HG03457 (cell line): Measurements from ENCODE around the gene C1QTNF5.

Experiments
- ATAC-seq: cut with Tn5 transposase; IDR thresholded peaks from one replicate; pipeline ENCODE4 v1.9.1; 2021; ENCODE audit warnings: moderate number of reproducible peaks; ENCODE audit not compliant: unreplicated experiment

Gene C1QTNF5

DNA sequence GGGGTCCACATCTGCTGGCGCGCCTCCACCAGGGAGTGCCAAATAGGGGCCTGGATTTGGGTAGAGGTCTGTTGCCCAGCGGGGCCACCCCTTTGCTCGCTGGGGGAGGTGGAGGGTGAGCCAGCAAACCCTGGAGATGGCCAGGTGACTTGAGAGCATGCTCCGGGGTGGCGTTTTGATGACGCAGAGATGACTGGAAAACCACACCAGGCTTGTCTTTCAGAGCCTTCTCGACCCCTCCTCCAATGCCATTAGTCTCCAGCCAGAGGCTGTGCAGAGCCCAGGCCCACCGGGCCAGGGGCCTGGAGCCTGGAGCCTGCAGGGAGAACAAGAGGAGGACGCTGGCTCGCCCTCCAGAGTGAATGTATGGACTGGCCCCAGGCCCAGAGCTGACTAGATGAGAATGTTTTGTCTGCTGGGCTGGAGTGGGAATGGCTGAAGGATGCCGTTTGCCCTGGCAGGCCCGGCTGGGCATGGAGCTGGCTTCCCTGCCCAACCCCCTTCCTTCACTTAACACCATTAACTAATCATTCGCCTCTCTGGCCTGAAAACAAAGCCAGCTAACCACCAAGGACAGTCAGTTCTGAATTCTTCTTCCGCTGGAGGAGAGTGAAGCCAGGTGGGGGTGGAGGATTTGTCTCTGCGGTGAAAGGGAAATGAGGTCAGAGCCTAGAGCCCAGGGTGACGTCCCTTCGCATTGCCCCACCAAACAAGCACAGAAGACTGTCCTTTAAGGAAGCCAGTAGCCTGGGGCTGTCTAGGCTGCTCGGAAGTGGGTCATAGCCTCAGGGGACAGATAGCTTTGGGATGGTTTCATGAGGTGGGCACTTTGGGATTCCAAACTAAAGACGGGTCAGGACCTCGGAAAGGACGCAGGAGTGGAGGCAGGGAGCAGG is 22.2 kb downstream of the C1QTNF5 start:
- ATAC-seq, result no peak

DNA sequence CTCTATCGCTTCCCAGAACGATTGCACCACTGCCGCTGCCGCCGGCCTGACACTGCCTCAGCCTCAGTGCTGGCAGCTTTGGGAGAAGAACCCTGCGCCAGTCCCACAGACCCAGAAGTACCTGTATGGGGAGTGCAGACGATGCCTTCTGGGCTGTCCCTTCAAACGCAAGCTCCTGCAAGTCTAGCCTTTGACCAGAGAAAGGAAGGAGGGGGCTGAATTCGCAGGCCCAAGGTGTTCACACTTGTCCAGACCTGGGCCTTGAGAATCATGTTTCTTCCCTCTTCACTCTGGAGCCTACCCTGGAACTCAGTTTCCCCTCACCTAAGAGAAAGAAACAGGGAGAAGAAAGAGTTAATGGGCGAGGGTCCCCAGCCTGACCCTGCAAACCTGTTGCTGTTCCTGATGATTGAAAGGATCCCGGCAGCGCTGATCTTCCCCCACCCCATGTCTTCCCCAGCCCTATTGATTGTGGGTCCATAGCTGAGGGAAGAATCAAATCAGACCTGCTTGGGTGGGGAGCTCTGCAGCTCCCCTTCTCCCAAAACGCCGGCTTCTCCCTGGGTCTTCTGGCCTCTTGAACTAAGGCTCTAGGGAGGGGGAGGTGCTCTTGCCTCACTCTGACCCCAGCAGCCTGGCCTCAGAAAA is 23.0 kb downstream of the C1QTNF5 start:
- no peak for ATAC-seq

DNA sequence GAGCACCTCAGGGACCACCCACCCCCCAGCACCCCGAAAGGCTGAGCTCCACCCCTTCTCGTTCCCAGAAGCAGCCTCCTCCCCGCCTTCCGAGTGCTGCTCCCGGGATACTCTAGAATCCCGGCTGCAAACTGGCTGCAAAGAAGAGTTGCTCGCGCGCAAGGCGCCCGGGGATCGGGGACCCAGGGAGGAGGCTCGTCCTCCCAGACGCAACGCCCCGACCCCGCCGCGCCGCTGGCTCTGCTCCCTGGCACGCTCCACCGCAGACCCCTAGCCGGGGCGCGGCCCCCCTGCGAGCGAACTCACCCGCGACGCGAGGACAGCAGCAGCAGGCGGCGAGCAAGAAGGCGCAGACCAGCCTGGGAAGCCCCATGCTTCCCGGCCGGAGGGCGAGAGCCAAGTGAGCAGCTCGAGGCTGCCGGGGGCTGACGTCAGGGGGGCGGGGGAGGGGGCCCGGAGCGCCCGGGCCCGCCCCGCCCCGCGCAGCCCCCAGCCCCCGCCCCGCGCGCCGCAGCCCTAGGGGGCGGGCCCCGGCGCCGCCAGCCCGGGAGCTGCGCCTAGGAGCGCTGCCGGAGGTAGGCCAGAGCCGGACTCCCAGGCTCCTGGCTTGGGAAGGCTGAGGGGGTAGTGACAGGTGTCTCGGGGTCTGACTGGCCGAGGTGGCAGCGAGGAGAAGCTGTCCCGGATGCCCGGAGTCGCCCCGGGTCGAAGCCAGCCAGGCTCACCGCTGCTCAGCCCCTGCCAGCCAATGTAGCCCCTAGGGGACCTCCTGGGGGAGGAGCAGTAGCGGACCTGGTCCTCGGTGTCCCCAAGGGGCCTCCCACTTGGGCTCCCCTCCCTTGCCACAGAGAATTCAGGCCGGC is 23.7 kb downstream of the C1QTNF5 start, which contains the start of gene MCAM:
Gene MCAM, minus strand, starts transcription at position 402 of the 863 bp plus-strand sequence. Its CDS starts 29 bp downstream, at position 373.
- no peak for ATAC-seq

DNA sequence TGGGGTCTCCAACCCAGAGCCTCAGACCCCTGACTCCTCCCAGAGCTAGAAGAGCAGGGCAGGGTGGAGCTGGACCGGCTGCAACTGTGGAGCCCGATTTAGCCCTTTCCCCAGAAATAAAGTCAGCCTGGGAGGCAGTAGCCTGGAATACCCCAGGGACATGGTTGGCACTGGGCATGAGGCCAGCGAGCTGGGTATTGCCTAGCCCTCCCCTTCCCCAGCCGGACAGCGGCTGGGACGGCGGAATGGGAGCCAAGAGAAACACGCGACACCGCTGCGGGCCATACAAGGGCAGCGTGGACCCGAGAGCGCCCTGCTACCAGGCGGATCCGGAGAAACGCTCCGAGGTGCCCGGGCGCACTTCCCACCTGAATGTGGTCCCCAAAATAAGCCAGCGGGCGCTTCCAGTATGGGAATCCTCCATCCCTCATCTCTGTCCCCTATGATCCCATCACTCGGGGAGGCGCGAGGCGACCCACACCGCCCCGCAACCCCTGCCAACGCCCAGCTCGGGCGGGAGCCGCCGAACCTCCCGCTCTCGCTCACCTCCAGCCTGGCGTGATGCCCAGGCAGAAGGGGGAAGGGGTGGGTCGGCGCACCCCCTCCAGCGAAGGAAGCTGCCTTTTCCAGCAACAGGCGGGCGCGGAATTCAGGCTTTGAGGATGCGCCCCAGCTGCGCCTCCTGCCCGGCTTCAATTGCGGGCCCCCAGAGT is 24.5 kb downstream of the C1QTNF5 start:
- no peak for ATAC-seq

DNA sequence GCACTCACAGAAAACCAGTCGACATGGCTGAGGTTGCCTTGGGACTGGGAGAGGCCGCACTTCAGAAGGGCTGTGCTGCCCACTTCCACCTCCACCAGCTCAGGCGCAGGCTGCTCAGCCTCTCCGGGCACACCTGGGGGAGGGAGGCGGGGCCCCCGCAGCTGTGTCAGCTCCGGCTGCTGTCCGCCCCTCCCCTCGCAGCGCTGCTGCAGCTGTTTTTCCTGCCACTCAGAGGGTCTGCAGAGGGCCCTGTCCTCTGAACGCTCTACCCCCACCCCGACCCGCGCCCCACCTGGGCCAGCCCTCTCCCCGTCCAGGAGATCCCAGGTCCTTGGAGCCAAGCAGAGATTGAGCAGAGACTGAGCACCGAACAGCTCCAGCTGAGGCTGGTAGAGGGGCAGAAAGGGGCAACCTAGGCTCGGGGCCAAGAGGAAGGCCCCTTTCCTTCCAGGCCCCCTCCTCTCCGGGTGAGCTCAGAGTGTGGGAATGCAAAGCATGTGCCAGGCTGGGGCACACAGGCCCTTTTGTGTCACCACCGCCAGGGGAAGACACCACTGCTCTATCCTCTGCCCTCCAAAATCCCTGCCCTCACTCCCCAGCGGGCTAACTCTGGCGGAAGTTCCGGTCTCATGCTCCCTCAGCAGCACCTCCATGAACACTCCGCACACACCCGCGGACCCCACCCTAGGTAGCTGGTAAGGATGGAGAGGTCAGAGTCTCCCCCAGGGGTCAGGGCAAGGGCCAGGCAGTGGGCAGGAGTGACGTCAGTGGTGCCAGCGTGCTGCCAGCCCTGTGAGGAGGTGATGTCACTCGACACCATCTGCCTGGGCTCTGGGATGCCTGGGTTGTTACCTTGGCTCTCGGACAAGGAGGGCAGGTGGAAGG is 25.3 kb downstream of the C1QTNF5 start:
- ATAC-seq, result no peak

DNA sequence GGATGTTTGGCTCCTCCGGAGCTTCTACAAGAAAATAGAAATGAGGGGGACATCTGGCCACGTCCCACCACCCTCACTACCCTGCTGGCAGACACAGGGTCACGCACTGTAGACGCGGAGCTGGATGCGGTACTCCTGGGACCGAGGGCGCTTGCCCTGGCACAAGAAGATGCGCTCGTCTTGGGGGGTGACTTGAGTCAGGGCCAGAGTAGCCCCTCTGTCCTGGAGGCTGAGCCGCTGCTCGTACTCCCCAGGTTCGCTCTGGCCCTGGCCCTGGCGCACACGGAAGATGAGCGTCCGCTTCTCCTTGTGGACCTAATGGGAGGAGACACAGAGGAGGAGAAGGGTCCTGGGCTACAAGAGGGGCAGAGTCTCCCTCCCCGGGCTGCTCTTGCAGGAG is 26.0 kb downstream of the C1QTNF5 start:
- no peak for ATAC-seq

DNA sequence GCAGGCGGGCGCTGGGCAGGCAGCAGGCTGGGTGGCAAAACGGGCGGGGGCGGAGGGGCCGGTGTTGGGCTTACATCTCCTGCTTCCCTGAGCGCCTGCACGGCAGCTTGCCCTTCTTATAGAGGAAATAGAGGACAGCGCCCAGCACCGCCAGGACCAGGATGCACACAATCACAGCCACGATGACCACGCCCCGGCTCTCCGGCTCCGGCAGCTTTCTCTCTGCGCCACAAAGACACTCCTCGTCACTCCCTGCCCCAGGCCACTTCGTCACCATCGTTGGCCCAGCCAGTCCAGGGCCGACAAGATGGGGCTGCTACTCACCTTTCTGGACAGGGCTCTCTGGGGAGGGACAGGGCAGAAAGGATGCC is 30.0 kb downstream of the C1QTNF5 start:
- no peak for ATAC-seq

DNA sequence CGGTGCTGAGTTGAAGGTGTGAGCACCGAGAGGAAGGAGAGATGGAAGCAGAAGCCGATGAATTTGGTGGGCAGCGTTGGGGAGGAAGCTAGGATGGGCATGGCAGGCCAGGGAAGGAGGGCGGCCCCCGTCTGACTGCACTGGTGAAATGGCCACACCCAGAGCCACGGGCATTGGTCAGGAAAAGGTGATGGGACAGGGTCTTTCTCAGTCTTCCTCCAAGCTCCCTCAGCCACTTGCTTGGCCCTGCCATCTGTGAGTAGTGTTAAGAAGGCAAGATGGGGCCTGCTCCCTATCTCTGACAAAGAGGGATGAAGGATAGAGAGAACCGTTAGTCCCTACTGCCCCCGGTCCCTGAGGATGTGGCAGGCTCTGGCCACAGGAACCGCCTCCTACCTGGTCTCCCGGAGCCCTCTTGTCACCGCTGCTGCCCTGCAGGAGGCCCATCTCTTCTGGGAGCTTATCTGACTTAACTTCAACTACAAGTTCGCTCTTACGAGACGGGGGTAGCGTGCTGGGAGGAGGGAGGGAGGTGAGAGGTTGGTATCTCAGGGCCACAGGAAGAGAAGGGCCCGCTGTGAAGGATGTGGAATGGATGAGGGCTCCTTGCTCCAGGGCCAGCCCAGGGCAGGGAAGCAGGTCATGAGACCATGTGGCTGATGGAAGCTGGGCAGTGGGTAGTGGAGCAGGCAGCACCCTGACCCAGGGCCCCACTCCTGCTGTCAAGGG is 30.6 kb downstream of the C1QTNF5 start:
- no peak for ATAC-seq

DNA sequence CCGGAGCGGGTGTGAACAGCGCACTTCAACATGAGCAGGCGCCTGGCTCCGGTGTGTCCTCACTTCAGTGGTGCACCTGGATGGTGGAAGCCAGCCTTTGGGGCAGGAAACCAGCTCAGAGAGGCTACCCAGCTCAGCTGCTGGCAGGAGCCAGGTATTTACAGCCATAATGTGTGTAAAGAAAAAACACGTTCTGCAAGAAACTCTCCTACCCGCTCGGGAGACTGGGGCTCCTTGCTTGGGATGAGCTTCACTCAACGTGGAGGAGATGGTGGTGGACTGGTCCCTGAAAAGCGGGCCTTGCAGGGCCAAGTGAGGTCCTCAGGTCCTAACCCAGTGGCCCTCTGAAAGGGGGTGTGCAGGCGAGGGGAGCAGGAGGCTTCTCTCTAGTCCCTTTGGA is 31.3 kb downstream of the C1QTNF5 start:
- ATAC-seq, result no peak

DNA sequence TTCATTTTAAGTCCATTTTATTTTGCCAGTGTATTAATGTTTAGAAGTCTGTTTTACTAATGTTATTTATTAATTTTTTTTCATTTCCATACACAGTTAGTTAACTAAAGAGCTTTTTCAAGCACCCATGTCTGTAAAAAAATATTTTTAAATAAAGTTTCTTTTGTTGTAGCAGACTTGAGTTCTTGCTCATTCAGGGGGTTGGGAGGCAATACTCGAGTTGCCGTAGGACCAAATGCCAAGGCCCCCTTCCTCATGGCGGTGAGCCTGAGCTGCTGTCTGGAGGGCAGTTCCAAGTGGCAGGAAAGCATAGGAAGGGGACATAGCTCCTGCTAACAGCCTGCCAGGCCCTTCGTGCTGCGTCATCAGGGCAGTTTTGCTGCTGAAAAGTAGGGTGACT is 32.7 kb downstream of the C1QTNF5 start:
- ATAC-seq, result no peak

DNA sequence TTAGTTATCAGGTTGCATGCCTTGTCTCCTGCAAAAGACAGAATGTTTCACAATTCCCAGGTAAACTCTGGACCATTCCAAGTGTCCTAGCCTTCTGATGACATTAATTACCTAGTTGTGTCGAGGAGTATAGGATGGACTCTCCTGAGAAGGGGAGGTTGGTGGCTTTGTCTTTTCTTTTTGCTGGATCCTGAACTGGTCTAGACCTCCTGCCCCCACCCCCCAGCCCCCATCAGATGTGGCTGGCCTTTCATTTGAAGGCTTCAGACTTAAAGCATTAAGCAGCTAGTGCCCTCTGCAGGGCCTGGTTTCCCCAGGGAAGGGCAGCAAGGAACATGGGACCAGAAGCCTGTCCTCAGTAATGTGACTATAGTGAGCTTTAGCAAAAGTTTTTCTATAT is 33.5 kb downstream of the C1QTNF5 start:
- ATAC-seq, result no peak

DNA sequence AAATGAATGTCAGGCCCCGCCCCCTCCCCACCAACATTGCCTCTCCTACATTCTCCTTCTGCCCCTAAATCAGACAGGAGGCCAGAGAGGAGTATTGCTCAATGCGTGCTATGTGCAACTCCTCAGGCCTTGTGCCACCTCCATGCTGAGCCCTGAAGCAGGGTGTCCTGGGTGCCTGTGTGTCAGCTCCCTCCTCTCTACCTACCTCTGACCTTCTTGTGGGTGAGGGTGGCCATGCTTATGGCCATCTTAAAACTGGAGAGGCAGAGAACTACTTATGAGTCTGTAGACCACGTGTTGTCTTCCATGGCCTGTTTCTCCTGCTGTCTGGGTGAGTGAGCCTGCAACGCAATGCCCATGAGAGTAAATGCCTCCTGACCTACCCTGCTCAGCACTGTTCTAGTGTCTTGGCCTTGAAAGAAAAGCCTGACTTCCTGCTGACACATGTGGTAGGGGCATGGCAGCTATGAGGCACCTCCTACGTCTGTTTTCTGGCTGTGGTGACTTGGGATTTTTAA is 34.3 kb downstream of the C1QTNF5 start:
- no peak for ATAC-seq

DNA sequence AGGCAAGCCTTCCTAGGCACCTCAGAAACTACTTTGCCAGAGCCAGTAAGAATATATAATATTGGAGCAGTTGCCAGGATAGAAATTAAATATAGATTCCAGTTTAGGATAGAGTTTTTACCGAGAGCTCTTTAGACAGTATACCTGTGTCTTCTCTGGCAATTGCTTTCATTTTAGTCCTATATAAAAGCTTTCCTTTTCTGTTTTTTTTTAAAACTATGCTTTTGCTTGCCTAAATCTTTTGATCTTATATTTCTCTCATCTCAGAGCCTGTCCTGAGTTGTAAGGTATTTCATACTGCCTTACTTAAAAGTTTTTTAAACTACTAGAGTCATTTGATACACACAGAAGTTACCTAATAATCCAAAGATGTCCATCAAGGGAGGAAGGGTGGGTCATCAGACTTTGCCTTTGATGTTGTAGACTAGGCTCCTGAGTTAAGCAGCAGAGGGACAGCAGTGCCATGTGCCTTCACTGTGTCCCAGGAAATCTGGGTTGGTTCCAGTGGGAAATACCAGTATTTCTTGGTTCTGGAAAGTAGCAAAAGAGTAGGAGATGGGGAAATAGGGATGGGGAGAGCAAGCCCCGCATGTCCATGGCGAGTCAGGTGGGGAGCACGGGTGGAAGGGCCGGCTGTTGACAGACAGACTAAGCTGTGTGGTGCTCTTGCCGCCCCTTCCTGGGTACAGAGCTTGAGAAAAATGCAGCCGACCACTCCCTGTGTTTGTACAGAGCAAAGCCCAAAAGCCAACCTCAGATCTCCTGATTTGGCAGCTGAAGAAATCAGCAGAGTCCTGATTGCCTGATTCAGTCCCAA is 34.9 kb downstream of the C1QTNF5 start:
- ATAC-seq, result no peak

DNA sequence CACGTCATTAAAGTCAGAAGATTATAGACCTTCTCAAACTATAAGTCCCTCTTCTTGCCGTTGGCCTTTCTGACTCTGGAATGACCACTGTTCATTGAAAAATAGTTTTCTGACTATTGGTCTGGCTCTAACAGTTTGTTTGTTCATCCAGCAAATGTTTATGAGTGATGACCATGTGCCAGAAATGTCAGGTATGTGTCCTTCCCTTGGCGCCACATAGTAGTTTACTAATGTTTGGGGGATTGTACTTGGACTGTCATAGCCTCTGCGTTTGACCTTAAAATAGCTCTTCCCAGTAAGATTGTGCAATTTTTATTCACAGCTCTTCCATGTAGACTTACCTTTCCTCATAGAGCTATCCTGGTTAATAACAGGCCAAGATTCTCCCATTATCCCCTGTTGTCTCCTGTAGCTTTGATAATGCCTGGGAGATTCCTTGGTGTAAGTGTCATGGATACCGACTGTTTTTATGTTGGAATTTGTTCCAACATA is 37.4 kb downstream of the C1QTNF5 start:
- ATAC-seq, result no peak

DNA sequence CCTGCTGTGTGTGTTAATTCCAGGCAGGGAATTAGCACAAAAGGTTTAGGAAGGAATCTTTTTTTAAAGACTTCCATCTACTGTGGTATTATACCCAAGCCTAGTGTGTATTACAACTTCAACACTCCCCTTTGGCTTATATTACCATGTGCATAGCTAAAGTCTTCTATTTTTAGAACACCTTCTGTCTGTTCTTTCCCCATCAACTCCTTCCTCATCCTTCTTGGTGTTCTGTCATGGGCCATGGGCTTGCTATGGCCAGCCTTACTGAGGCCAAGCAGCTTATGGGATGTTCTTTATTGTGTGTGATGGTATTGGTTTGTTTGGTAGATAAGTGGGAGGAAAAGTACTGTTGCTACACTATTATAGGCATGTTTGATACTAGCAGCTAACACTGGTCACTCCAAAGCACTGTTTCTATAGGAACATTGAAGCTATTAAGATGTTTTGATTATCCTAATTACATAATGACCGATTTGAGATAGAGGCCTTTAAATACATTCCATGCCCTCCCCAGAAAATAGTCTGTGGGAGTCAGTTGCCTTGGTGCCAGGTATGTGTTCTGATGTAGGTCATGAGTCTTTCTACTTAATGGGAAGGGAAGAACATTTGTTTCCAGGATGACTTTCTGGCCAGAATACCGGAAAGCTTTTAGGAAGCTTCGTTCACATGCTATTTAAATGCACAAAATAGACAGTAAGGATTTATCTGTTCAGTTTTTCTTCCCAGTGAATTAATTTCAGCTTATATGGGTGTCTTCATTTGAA is 40.3 kb downstream of the C1QTNF5 start:
- no peak for ATAC-seq

DNA sequence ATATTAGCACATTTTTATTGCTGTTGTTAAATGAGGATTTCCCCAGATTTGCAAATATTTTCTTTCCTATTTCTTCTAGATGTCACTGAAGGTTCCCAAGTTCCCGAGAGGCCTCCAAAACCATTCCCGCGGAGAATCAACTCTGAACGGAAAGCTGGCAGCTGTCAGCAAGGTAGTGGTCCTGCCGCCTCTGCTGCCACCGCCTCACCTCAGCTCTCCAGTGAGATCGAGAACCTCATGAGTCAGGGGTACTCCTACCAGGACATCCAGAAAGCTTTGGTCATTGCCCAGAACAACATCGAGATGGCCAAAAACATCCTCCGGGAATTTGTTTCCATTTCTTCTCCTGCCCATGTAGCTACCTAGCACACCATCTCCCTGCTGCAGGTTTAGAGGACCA is 41.3 kb downstream of the C1QTNF5 start:
- ATAC-seq, result no peak

DNA sequence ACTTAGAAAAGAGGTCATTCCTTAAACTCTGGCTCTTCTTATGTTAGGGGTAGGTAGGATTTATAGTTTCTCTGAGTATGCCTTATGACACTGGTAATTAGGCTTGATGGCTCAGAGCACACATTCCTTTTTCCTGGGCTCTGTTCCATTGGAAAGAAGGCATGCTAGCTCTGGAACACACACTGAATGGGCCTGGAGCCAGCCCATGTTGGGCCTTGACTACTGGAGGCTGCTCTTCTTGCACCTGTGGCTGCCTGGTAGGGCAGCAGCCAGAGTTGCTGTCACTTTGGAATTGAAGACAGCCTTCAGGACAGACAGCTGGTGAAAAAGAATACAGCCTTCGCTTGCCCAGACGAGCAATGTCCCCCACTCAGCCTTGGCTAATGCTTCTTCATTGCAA is 42.0 kb downstream of the C1QTNF5 start:
- ATAC-seq, result no peak
